GM18519 (cell line): Measurements from ENCODE around the gene AUH.

Source experiments
- ATAC-seq: cut with Tn5 transposase; IDR thresholded peaks from one replicate; pipeline ENCODE4 v1.9.1; 2021; ENCODE audit warnings: mild to moderate bottlenecking, moderate library complexity; ENCODE audit not compliant: unreplicated experiment, low FRiP score

The AUH gene

DNA sequence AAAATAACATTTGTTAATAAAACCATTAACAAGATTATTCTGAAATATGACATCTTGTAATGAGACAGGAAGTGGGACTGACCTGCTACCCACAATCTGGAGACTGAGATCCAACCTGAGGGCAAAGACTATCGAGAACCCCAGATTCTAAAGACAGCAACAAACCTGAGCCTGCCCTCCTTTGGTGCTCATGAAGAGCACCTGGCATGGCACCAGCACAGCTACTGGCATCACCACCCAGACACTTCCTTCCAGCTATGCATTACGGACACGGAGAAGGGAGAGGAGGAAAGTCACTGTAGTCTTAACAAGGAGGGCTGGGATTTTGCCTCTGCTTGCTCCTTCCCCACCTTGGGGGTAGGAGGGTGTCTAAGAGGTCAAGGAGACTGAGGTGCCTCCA, 105.5 kb downstream of the AUH start:
- ATAC-seq: no peak

DNA sequence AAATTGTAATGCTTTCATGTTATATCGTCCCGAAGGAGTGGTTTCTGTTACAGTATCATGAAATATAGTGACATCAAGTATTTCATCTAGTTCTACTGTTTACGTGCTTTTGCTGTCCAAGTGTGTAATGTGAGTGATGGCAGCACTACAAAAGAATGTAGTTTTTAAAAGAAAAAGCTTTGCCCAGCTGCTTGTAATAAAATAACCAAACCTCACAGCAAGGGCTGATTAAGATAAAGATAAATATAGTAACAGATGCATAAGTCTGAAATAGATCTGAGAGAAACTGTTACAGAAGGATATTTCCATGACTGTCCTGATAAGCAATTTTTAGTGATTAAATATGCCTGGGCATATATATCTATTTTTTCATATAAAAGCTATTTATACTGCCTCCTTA, 106.4 kb downstream of the AUH start:
- ATAC-seq: no peak

DNA sequence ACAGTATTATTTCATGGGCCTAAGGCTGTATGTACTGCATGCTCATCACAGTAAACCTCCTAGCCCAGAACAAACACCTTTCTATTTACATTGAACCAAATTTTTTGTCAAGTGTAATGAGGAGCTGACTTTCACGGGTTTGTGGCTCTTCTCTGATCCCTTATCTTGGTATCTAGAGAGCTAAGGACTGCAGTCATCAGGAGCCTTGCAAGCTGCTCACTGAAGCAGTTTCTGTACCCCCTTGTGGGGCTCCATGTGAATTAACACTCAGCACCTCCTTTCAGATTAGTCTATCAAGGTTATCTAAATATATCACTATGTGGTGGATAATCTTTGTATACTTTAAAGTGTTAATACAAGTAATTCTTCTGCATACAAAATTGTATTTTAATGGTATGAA, 108.2 kb downstream of the AUH start:
- no peak for ATAC-seq

DNA sequence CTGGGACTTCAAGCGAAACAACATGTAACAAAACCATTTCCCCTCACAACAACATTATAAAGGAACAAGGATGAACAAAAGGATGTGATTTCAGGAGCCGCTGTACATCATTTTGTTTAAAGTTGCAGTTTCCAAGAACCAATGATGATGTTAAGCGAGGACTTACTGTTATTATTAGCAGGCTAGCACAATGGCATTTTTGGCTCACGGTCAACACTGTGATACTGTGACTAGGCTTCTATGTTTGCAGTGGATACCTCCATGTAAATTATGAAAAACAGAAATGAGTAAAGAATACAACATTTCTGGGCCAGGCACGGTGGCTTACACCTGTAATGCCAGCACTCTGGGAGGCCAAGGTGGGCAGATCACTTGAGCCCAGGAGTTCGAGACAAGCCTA, 113.0 kb downstream of the AUH start:
- ATAC-seq: no peak

DNA sequence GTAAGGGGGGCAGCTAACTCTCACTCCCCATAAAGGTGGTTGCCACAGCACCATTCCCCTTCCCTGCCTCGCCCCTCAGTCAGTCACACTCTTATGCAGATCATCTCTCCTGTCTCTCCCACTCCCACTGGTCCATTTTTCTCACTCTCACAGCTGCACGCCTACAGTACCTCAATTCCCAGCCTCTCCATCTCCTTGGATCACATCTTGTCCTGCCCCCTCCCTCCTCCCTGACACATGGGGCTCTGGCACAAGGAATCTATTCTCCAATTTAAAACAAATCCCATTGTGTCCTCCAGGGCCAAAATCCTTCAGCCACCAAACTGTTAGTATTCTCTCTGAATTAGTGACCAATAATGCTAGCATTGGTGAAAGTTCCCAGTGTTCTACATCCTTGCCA, 114.4 kb downstream of the AUH start:
- ATAC-seq: no peak

DNA sequence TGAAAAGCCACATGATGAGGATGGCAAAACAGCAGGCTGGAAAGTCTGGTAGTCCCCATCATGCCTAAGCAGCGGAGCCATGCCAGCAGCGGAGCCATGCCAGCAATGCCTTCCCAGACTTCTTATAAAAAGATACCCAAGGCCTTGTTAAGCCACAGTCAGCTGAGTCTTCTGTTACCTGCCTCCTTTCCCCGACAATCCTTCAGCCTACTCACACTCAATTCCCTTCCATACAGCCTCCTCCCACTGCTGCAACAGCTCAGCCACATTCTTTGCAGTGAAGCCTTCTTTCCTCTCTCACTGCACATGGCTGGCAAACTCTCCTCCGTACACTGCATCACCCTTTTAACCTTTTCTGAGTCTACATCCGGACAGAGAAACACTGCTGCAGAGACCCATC, 114.9 kb downstream of the AUH start:
- ATAC-seq: no peak

DNA sequence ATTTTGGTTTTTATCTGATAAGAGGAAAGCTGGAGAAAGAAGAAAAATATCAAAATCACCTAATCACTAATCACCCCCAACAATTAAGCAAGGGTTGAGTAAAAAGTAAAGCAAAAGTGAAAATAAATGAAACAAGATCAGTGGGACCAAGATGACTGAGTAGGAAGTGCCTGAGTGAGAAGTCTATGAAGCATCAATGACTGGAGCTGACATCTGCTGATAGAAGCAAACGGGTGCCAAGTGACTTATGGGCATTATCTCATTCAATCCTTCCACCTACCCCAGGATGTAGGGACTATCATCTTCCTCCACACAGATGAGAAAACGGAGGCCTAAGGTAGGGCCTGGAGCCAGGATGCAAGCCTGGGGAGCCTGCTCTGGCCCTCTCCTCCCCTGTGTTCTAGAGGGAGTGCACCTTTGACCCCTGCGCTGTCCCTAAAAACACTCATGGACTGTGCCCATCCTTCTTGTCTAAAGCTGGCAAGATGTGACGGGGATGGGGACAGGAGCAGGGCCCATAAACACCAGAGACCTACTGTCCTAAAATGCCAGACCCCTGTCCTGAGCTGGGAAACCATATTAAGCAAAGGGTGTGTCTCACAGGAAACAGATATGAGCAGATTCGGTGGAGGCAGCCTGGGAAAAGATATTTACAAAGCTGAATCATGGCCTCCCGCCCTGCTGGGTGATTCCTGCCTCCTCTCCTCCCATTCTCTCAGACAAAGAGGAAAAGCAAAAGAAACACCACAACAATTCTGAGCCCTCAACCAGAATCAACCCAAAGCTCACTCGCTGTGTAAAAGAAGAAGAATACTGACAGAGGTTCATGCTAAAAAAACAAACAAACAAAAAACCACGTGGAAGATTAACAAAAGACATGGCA, 116.0 kb downstream of the AUH start:
- ATAC-seq: no peak

DNA sequence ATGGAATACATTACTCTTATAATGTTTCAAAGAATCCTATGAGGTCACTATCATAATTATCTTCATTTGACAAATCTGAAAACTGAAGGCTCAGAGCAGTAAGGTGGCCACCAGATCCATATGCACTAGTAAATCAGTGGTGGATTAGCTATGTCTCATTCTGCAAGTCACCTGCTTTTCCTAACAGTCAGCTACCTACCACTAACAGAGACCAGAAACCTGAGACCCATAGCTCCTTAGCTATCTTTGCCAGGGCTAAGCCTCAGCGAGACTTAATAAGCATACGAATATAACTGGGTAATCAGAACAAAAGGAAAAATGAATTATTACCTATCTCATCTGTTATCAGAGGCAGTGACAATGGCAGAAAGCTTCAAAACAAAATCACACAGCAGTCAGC, 118.7 kb downstream of the AUH start:
- ATAC-seq: no peak

DNA sequence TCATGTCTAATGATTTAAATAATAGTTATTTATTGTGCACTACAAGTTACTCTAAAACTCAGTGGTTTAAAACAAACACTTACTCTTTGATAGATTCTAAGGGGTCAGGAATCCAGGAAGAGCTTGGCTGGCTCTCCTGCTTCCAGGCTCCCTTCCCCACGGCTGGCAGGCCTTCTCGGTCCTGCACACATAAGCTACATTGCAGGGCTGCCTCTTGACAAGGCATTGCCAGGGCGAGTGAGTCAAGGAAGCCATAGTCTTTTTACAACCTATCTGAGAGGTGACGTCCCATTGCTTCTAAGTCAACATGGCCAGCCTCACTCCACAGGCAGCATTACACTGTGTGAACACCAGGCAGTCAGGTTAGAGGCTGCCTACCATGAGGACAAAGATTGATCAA, 119.8 kb downstream of the AUH start:
- no peak for ATAC-seq

DNA sequence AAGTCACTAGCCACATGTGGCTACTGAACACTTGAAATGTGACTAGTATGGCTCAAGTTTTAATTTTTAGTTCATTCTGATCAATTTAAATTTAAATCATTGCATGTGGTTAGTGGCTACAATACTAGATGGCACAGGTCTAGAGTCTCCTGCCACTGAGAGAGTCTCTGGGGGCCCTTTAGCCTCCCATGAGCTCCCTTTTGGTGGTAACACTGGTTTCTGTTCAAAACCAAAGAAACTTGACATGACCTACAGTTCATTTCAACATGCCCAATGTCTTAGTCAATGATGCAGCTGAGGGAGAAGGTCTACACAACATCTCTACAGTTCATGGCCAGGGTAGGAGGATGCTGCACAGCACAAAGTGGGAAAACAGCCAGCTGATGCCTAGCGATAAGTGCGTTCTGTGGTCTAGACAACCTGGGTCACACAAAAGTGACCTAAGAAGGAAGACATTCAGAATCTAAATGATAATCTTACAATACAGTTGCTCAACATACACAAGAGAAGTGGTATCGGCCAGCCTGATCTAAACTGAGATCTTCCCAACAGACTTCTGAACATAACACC, 121.0 kb downstream of the AUH start:
- no peak for ATAC-seq

DNA sequence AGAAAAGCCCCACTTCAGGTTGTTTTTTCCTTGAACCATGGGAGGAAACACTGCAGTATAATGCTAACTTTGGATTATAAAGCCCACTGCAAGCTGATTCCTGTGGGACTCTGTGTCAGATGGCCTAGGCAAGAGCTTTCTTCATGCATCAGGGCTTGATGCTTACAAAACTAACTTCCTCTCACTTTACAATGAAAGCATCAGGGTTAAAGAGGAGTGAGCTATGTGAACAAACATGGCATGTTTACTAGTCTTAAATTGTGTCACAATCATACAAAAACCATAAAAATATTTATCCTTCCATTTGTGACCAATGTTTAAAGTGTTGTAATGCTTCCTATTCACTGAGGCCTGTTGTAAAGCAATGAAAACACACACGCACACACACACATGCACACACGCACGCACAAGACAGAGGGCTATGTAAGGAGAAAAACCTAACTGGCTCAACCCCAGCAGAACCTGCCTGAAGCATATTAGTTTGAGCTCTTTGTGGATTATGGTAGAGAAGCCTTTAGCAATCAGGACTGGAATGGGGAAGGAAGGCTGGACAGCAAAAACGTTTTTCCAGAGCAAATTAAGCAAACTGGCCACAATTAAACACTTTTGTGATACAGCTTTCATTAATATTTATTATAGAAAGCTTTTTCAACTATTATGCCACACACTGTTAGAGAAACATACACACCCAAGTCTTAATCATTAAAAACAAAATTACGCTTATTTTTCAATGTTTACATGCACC, 122.2 kb downstream of the AUH start:
- no peak for ATAC-seq

DNA sequence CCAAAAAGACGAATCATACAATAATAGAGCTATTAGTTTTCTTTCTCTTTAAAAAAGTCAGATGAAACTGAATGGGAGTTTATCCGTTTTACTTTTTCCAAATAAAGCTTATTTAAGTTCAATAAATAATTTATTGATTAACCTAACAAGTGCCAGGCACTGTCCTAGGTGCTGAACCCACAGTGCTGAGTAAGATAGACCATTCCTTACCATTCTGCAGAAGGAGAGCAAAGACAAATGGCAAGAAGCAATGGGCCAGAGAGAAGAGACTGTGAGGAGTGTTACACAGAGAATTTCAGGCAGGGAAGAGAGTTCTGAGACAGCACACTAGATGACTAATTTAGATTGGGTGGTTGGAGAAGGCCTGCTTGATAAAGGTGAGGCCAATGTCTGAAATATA, 127.2 kb downstream of the AUH start:
- ATAC-seq: no peak

DNA sequence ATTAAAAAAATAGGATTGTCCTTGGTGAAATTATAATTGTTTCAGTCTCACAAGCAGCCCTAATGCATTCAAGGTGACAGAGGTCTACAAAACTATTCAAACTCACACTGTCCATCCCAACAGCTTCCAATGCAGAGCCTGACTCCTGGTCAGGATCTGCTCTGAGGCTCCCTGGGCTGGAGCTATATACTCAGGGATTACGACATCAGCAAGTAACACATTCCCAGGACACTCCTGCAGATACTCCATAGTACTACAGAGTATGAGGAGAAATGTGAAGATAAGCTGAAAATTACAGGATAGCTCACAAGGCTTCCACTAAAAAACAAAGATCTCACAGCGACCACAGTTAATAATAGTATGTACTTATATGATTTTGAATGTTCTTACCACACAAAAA, 130.1 kb downstream of the AUH start:
- no peak for ATAC-seq

DNA sequence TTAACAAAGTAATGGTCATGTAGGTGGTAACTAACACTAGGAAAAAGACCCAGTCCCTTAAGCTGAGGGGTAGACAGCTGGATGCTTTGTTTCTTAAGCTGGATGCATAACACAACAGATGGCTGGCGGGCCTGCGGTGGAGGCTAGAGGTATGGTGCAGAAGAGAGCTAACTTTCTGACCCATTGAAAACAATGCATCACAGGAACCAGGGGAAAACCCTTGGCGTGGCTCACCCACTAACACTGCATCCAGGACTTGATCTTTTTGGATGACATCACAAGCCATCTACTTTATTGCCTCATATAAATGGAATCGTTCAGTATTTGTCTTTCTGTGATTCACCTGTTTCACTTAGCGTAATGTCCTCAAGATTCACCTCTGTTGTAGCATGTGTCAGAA, 138.7 kb downstream of the AUH start:
- no peak for ATAC-seq

DNA sequence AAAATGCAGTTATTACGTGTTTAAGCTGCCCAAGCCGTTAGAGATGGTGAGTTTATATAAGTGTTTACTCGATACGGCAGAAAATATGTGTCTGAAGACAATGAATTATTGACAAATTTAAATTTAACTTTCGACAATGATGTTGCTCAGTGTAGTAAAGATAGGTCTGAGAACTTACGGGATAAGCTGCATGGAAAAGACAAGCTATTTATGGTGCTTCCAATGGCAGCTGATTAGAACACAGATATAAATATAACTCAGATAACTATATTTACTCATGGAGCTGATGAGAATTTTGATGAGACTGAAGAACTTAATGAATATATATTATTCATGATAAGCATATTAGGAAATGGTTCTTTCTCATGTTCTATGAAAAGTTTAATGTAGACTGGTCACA, 139.3 kb downstream of the AUH start:
- ATAC-seq: no peak

DNA sequence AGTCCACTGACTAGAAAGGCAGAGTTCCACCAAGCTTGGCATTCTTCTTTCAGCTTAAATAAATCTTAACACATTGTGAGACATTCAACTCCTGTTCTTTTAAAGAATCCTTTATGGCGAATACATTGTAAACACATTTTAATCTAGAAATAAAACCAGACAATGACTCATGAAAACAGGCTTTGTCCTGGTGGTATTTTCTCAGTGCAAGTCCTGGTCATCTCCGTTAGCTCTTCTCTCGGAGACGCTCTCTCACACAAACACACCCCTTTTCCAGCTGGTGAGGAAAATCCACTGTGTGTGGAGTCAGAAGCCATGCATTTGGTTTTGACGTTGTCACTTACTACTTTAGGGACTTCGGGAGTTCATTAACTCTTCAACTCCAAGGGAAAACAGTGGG, 140.4 kb downstream of the AUH start:
- no peak for ATAC-seq

DNA sequence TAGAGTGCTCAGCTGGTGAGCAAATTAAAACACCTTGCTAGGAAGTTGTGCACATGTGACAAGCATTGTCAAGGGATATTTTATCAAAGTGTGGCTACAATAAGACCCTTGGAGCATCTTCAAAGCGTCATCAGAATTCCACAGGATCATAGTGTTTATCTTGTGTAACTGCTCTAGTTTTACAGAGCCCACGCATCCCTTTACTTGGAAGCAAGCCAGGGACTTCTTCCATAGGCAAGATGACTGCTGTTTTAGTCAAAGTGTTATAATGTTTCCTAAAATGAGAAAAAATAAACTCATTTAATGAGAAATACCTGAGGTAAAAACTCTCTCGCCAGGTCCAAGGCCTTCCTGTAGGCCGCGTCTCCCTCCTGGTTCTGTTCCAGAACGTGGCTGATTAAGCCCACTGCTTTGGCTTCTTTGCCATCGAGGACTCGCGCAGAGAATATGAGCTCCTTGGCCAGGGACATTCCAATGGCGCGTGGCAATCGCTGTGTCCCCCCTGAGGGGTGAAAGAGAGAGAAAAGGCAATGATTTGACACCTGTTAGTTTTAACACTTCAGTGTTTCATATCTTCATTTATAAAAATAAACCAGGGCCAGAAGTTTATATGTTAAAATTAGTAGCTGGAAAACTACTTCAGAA, 141.1 kb downstream of the AUH start:
- no peak for ATAC-seq

DNA sequence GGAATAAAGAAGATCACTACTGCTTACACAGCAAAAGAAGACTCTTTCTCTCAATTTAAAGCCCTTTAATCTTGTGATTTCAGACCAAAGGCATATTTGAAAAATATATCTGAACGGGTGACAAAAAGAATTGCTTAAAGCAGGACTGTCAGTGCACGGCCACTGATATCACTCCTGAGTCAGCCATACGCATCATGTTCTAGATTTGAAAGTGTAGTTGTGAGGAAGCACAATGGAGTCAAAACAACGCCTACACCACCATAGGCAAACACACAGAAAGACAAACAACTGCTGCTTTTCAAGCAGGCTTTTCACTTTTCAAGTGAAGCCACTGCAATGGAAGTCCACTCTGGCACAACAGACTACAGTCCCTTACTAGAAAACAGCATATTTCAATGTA, 141.7 kb downstream of the AUH start:
- no peak for ATAC-seq

DNA sequence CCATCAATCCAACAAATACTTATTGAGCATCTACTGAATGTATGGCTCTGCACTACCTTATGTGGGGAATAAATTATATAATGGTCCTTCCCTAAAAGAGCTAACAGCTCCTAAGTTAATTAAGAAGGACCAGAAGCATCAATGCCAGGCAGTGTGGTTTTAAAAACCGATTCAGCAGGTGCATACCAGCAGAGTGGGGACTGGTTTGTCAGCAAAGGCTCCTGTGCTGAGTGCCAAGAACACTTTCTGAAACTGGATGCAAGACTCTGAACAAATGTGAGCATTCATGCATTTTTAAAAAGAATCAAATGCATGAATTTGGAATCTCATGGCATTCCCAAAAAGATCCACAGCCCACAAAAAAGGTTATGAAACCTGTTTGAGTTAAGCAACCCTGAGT, 142.2 kb downstream of the AUH start:
- no peak for ATAC-seq

DNA sequence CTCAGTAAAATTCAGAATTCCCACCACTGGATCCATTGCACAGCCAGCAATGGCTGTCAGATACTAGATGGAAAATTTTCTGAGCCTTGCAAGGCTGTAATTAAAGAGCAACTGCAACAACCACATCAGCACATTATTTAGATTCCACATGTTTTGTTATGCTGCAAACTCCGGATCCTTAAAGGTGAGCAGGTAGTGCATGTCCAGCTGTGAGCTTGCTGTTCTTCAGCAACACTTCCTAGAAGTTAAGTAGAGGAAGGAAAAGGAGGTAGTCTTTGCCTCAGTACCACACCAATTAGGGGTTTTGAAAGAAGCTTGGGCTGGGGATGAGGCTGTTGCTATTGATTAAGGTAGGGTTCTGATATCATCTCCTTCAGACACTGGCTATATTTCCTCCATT, 144.3 kb downstream of the AUH start:
- ATAC-seq: no peak

DNA sequence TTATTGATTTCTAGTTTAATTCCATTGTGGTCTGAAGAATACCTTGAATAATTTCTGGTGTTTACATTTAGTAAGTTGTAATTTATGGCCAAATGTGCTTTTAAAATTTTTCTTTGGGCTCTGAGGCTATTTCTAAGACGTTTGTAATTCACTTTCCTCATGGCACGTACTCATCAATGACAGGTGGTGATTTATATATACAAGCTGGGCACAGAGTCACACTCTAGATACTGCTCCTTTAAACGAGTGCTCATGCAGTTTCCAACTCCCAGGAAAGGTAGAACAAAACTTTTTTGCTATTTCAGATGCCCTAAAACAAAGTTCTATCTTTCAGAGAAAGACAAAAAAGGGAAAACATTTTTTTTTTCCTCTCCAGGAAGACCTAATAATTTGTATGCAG, 146.9 kb downstream of the AUH start:
- no peak for ATAC-seq
